Measurements from ENCODE around the gene RBBP9.
"Not testable (repeated sequence)": the region's sequence is repeated elsewhere in the genome, so short reads cannot be mapped to it uniquely, and the experiment has no call there.

The RBBP9 gene

GRCh38 chr20:18496740-18497592, at the start of gene RBBP9:
Gene RBBP9, minus strand, starts transcription at chr20:18497225. Its CDS starts 58 bp downstream, at chr20:18497167.
- DNase-seq (ENCODE audit: low read depth), result peak; percentile 77

GRCh38 chr20:18545566-18545965, 48.5 kb upstream of the RBBP9 start:
- DNase-seq (ENCODE audit: low read depth), result no peak

- no peak for DNase-seq (ENCODE audit: low read depth)
Observed at GRCh38 chr20:18543932-18544331, 46.9 kb upstream of the RBBP9 start.

- no peak for DNase-seq (ENCODE audit: low read depth)
Observed at GRCh38 chr20:18543216-18543615, 46.2 kb upstream of the RBBP9 start.

DNA sequence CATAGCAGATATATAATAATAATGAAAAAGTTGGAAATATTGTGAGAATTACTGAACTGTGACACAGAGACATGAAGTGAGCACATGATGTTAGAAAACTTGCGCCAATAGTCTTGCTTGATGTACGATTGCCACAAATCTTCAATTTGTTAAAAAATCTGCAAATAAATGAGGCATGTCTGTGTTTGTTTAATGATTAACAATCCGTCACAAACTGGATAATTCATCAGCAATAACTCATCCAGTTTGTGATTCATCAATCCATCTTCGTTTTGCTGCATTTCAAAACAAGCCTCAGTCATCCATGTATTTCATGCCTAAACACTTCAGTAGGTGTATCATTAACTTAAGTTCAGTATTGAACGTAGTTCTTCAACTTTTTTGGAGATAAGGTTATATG, 44.7 kb upstream of the RBBP9 start:
- no peak for DNase-seq (ENCODE audit: low read depth)

GRCh38 chr20:18537651-18538050, 40.6 kb upstream of the RBBP9 start:
- DNase-seq (ENCODE audit: low read depth), result no peak

GRCh38 chr20:18533978-18534644, 37.1 kb upstream of the RBBP9 start:
- no peak for DNase-seq (ENCODE audit: low read depth)

DNA sequence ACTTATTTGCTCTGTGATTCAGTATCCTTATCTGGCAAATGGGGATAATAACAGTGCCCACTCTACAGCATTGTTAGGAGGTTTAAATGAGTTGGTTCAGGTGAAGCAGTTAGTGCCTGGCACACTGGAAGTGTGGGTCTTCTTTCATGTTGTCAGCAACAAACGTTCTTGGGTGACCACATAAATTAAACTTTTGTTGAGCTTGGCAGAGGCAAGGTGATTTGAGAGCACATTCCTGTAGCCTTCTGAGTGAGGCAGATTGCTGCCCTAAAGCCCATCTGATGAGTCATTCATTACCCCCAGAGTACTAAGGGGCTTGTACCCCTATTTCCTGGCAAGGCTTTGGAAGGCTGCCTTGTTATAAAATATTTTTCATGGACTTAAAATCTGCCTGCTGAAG, 36.5 kb upstream of the RBBP9 start:
- DNase-seq (ENCODE audit: low read depth), result no peak

GRCh38 chr20:18532626-18533025, 35.6 kb upstream of the RBBP9 start:
- no peak for DNase-seq (ENCODE audit: low read depth)

DNA sequence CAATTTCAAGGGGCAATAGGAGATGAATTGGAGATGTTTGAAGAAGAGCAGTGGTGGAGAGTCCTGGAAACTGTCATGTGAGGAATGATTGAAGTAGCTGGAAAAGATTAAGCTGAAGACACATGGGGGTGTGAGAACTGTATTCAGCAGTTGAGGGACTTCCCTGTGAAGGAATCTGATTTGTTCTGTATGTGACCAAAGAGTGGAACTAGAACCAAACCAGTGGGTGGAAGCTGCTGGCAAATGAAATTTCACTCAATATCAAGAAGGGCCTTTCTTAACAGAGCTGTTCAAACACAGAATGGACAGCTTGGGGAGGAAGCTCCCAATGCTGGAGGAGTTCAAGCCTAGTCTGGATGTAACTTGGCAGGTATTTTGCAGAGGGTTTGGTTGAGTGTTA, 32.0 kb upstream of the RBBP9 start:
- no peak for DNase-seq (ENCODE audit: low read depth)

- no peak for DNase-seq (ENCODE audit: low read depth)
Observed at GRCh38 chr20:18527836-18528235, 30.8 kb upstream of the RBBP9 start.

- DNase-seq (ENCODE audit: low read depth), result no peak
Observed at GRCh38 chr20:18527339-18527738, 30.3 kb upstream of the RBBP9 start.

DNA sequence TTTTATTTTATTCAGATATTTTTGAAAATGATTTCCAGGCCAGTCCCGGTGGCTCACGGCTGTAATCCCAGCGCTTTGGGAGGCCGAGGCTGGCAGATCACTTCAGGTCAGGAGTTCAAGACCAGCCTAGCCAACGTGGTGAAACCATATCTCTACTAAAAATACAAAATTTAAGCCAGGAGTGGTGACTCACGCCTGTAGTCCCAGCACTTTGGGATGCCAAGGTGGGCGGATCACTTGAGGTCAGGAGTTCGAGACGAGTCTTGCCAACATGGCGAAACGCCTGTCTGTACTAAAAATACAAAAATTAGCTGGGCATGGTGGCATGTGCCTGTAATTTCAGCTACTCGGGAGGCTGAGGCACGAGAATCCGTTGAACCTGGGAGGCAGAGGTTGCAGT, 29.7 kb upstream of the RBBP9 start:
- not testable (repeated sequence) for DNase-seq (ENCODE audit: low read depth)

GRCh38 chr20:18524646-18525045, 27.6 kb upstream of the RBBP9 start:
- DNase-seq (ENCODE audit: low read depth), result no peak

GRCh38 chr20:18523066-18523465, 26.0 kb upstream of the RBBP9 start:
- no peak for DNase-seq (ENCODE audit: low read depth)

DNA sequence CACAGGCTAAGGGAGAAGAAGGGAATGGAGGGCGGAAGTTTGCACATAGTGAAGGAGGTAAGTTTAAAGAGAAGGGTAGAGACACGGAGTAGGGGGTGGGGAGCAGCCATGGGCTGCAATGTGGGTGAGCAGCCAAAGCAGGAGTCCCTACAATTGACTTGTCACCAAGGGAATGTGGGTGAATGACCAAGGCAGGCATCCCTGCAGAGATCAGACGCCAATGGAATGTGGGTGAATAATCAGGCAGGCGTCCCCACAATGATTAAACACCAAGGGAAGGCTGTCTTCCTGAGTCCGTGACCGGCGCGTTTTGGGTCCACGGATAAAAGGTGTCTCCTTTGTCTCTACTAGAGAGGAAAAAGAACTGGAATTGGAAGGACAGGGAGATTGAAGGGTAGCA, 25.0 kb upstream of the RBBP9 start:
- DNase-seq (ENCODE audit: low read depth), result not testable (repeated sequence)

DNA sequence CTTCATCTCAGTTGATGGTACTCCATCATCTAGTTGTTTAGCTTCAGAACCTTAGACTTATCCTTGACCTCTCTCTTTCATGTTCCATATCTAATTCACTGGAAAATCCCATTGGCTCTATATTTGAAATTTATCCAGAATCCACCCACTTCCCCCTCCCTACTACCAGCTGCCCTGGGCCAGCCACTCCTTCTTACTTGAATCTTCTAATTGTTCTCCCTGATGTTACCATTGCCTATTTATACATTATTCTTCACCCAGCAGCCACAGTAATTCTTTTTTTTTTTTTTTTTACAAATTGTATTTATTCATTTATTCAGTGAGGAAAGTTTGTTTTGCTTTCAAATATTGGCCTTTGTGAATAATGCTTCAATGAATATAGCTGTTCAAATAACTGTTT, 18.9 kb upstream of the RBBP9 start:
- no peak for DNase-seq (ENCODE audit: low read depth)

DNA sequence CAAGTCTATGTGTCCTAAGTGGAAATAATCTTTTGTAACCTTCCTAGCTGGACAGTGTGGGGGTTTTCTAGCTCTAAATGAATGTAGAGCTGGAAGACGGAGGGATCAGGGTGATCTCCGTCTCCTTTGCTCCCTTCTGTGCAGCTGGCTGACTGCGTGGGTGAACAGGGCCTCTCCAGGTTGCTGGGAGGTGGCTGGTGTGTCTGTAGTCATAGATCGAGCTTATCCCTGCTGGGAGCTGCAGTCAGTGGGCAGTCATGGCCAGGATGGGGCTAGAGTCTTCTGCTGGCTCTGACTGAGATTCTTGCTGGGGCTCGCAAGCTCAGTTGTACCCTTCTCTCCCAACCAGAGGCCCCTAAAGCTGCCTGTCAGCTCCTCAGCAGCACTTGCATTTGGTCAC, 17.1 kb upstream of the RBBP9 start:
- no peak for DNase-seq (ENCODE audit: low read depth)

GRCh38 chr20:18513208-18513607, 16.2 kb upstream of the RBBP9 start:
- DNase-seq (ENCODE audit: low read depth), result no peak

DNA sequence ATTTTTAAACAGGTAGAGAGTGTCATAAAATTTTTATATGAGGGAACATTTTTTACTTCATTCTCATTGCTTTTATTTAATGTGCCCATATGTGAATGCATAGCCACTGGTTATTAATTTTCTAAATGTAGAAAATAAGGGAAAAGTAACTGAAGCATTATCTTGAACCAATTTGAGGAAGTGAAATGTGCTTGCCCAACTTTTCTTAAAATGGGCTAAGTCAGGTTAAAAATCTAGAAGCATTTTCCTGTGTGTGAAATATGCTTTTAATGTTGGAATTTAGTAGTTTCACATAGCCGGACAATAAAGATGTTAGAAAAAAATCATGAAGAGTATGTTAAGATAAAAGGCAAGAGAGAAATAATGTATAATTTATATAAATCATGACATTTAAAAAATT, 14.5 kb upstream of the RBBP9 start:
- DNase-seq (ENCODE audit: low read depth), result no peak

DNA sequence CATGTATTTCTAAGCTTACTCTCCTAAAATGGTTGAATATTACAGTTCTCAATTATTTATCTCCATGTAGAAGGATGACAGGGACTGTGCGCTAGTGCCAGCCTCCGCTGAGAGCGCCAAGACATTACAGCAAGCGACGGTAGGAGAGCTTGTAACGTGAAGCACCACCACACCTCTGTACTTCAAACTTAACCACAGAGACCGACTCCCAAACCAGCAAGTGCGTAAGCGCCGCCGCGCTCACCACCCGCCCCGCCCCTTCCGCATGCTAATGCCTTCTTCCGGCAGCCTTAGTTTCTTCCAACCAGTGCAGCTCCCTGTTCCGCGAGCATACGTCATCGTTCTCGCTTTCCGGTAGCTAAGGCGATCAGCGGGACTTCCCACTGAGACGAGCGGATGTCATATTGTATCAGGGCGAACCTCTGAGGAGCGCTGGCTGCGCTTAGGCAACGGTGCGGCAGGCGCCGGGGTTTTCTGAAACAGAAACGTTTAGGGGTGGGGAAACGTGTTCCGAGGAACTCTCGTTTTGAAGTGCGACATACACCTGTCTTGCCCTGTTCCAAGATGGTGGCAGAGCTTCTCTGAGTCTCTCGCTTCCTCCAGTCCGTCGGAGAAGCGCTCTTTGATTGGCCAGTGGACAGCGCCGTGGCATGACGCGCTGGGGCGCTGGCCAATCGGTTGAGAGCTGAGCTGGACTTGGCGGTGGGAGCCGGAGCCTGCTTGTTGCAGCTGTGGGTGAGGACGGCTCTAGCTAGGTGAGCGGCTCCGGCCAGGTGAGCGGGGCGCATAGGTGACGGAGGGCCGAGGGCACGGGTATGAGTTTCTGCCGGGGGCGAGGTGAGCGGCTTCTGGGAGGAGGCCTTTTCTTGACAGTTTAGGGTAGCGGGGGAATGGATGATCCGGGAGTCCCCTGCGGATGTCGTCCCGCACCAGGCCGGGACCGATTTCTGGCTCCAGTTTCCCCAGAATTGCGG, 10.5 kb upstream of the RBBP9 start, which contains the start of gene SEC23B:
TSS of gene SEC23B (plus strand) at position 723 of the 974 bp plus-strand sequence. CDS start 2,896 bp downstream, outside the sequence.
- DNase-seq (ENCODE audit: low read depth), result peak; percentile 96

DNA sequence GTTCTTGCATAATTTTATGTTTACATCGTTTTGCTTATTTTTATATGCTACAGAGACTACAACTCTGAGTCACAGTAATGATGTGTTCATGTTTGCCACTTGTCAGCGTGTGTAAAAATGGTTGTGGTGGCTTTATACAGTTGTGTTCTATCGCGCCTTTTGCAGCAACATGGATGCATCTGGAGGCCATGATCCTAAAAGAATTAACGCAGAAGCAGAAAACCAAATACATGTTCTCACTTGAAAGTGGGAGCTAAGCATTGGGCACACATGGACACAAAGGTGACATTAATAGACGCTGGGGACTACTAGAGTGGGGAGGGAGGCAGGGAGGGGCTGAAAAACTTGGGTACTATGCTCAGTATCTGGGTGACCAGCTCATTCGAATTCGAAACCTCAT, 9.7 kb upstream of the RBBP9 start:
- DNase-seq (ENCODE audit: low read depth), result peak; percentile 8

All from activated T-cell treated with anti-CD3 and anti-CD28 coated beads for 48 hours (primary cell).